SK-N-SH treated with all-trans-retinoic acid at 6 μM for 48 hours (cell line): Measurements from ENCODE around the gene SCAF8.

Experiments
- ATAC-seq: fragments of 200-7000 bp; cut with Tn5 transposase; 3 replicates; pipeline ENCODE4 v1.9.1; 2020; ENCODE audit warnings: mild to moderate bottlenecking, moderate library complexity
- ARNTL ChIP-seq: fragments of 450-650 bp; formaldehyde crosslinking; IDR thresholded peaks from 2 replicates; pipeline ENCODE4 v1.5.0; 2020; ENCODE audit warnings: low read depth, mild to moderate bottlenecking, moderate library complexity, borderline replicate concordance
- BACH2 ChIP-seq: fragments of 250-450 bp; sonication (Bioruptor Pico); IDR thresholded peaks from 2 replicates; pipeline ENCODE4 v1.9.0; 2021; ENCODE audit warnings: mild to moderate bottlenecking, borderline replicate concordance
- CREB5 ChIP-seq: fragments of 250-450 bp; sonication (Bioruptor Pico); IDR thresholded peaks from 2 replicates; pipeline ENCODE4 v1.5.1; 2020; ENCODE audit warnings: low read depth, mild to moderate bottlenecking, moderate library complexity
- CSDC2 ChIP-seq: fragments of 250-450 bp; sonication (Bioruptor Pico); IDR thresholded peaks from 2 replicates; pipeline ENCODE4 v1.5.0; 2020; ENCODE audit warnings: mild to moderate bottlenecking, moderate library complexity
- CSRNP3 ChIP-seq: fragments of 250-450 bp; sonication (Bioruptor Pico); IDR thresholded peaks from 2 replicates; pipeline ENCODE4 v1.5.1; 2021; ENCODE audit warnings: mild to moderate bottlenecking, moderate library complexity
- ESRRG ChIP-seq: fragments of 250-450 bp; sonication (Bioruptor Pico); IDR thresholded peaks from 2 replicates; pipeline ENCODE4 v1.6.1; 2021; ENCODE audit warnings: mild to moderate bottlenecking
- GLIS3 ChIP-seq: fragments of 250-450 bp; sonication (Bioruptor Pico); IDR thresholded peaks from 2 replicates; pipeline ENCODE4 v1.5.0; 2020; ENCODE audit warnings: mild to moderate bottlenecking, moderate library complexity
- ISL1 ChIP-seq: fragments of 250-450 bp; sonication (Bioruptor Pico); IDR thresholded peaks from 2 replicates; pipeline ENCODE4 v2.1.2; 2022; ENCODE audit warnings: mild to moderate bottlenecking, moderate library complexity
- OSR1 ChIP-seq: fragments of 250-450 bp; sonication (Bioruptor Pico); IDR thresholded peaks from 2 replicates; pipeline ENCODE4 v1.8.0; 2022; ENCODE audit warnings: moderate library complexity, mild to moderate bottlenecking, inconsistent platforms
- PATZ1 ChIP-seq: fragments of 250-450 bp; sonication (Bioruptor Pico); IDR thresholded peaks from 2 replicates; pipeline ENCODE4 v1.8.0; 2020; ENCODE audit warnings: mild to moderate bottlenecking, moderate library complexity, borderline replicate concordance
- POU6F1 ChIP-seq: fragments of 250-450 bp; sonication (Bioruptor Pico); IDR thresholded peaks from 2 replicates; pipeline ENCODE4 v1.8.0; 2021; ENCODE audit warnings: low read depth, mild to moderate bottlenecking, moderate library complexity, borderline replicate concordance
- PPARA ChIP-seq: fragments of 250-450 bp; sonication (Bioruptor Pico); IDR thresholded peaks from 2 replicates; pipeline ENCODE4 v1.5.0; 2020; ENCODE audit warnings: mild to moderate bottlenecking, borderline replicate concordance
- RARB ChIP-seq: fragments of 250-450 bp; sonication (Bioruptor Pico); IDR thresholded peaks from 2 replicates; pipeline ENCODE4 v1.8.0; 2021; ENCODE audit warnings: mild to moderate bottlenecking, moderate library complexity
- SNAI2 ChIP-seq: fragments of 250-450 bp; sonication (Bioruptor Pico); IDR thresholded peaks from 2 replicates; pipeline ENCODE4 v1.5.0; 2020; ENCODE audit warnings: mild to moderate bottlenecking, moderate library complexity
- TCF4 ChIP-seq: fragments of 250-450 bp; sonication (Bioruptor Pico); IDR thresholded peaks from 2 replicates; pipeline ENCODE4 v1.8.0; 2021; ENCODE audit warnings: mild to moderate bottlenecking, moderate library complexity, borderline replicate concordance
- TOX ChIP-seq: fragments of 250-450 bp; sonication (Bioruptor Pico); IDR thresholded peaks from 2 replicates; pipeline ENCODE4 v1.8.0; 2021; ENCODE audit warnings: mild to moderate bottlenecking, moderate library complexity, borderline replicate concordance
- ZC3H10 ChIP-seq: fragments of 250-450 bp; sonication (Bioruptor Pico); IDR thresholded peaks from 2 replicates; pipeline ENCODE4 v1.5.1; 2021; ENCODE audit warnings: mild to moderate bottlenecking, moderate library complexity
- ZFP3 ChIP-seq: fragments of 250-450 bp; sonication (Bioruptor Pico); IDR thresholded peaks from 2 replicates; pipeline ENCODE4 v1.5.0; 2020; ENCODE audit warnings: mild to moderate bottlenecking, moderate library complexity
- ZFP30 ChIP-seq: fragments of 450-650 bp; formaldehyde crosslinking; IDR thresholded peaks from 2 replicates; pipeline ENCODE4 v1.5.0; 2022; ENCODE audit warnings: mild to moderate bottlenecking, moderate library complexity
- ZNF565 ChIP-seq: fragments of 450-650 bp; formaldehyde crosslinking; conservative IDR thresholded peaks from 2 replicates; pipeline ENCODE4 v1.5.0; 2020; ENCODE audit warnings: low read depth, mild to moderate bottlenecking, moderate library complexity
- ZNF70 ChIP-seq: fragments of 450-650 bp; formaldehyde crosslinking; IDR thresholded peaks from 2 replicates; pipeline ENCODE4 v1.5.0; 2020; ENCODE audit warnings: mild to moderate bottlenecking, moderate library complexity
- ZNF8 ChIP-seq: fragments of 450-650 bp; formaldehyde crosslinking; IDR thresholded peaks from 2 replicates; pipeline ENCODE4 v1.5.0; 2020; ENCODE audit warnings: mild to moderate bottlenecking, moderate library complexity

Gene SCAF8

GRCh38 chr6:154862536-154862935 is 129.3 kb downstream of the SCAF8 start:
- ATAC-seq: no peak

GRCh38 chr6:154864066-154864430 is 130.8 kb downstream of the SCAF8 start:
- TF ChIP-seq ZNF8 (CRISPR knock-in tag) (no peak), ZC3H10 (CRISPR knock-in tag) (no peak), GLIS3 (no peak), SNAI2 (no peak), POU6F1 (no peak), ESRRG (CRISPR knock-in tag) (no peak), ZNF565 (CRISPR knock-in tag) (no peak), PATZ1 (CRISPR knock-in tag) (no peak), TCF4 (no peak), CSRNP3 (CRISPR knock-in tag) (no peak), ARNTL (CRISPR knock-in tag) (no peak), OSR1 (CRISPR knock-in tag) (no peak), BACH2 (CRISPR knock-in tag) (no peak)
- TF ChIP-seq, all 23 proteins: peak for 0

More at GRCh38 chr6:154862536-154862935, 129.3 kb downstream of the SCAF8 start:
- no peak for TF ChIP-seq ISL1 (CRISPR knock-in tag)
- TF ChIP-seq BACH2 (CRISPR knock-in tag): no peak
- no peak for TF ChIP-seq ESRRG (CRISPR knock-in tag)
- no peak for TF ChIP-seq PPARA (CRISPR knock-in tag)
- TF ChIP-seq ZNF565 (CRISPR knock-in tag): no peak
- TF ChIP-seq PATZ1 (CRISPR knock-in tag): no peak
- no peak for TF ChIP-seq GLIS3
- no peak for TF ChIP-seq ZNF70 (CRISPR knock-in tag)
- TF ChIP-seq ARNTL (CRISPR knock-in tag): no peak
- TF ChIP-seq CSDC2 (CRISPR knock-in tag): no peak
- TF ChIP-seq ZFP3: no peak

GRCh38 chr6:154865291-154865690 is 132.1 kb downstream of the SCAF8 start:
- ATAC-seq: no peak
- TF ChIP-seq ZFP3: no peak
- no peak for TF ChIP-seq CSRNP3 (CRISPR knock-in tag)
- TF ChIP-seq TOX (CRISPR knock-in tag): no peak
- no peak for TF ChIP-seq CSDC2 (CRISPR knock-in tag)
- no peak for TF ChIP-seq CREB5 (CRISPR knock-in tag)
- no peak for TF ChIP-seq ISL1 (CRISPR knock-in tag)
- TF ChIP-seq PPARA (CRISPR knock-in tag): no peak
- TF ChIP-seq ZFP30: no peak
- no peak for TF ChIP-seq RARB (CRISPR knock-in tag)
- TF ChIP-seq GLIS3: no peak
- TF ChIP-seq ZNF565 (CRISPR knock-in tag): no peak

More at GRCh38 chr6:154864066-154864430, 130.8 kb downstream of the SCAF8 start:
- no peak for ATAC-seq
